Measurements from ENCODE around the gene TACO1.

The TACO1 gene

GRCh38 chr17:63601439-63602371 is 1.0 kb downstream of the TACO1 start:
- peak; percentile 98 for DNase-seq

GRCh38 chr17:63609816-63610573 is 9.3 kb downstream of the TACO1 start:
- DNase-seq, result no peak

GRCh38 chr17:63610854-63611253 is 10.2 kb downstream of the TACO1 start:
- DNase-seq, result no peak

- DNase-seq, result peak; percentile 27
Observed at GRCh38 chr17:63611354-63611753, 10.7 kb downstream of the TACO1 start.

- no peak for DNase-seq
Observed at GRCh38 chr17:63613663-63614062, 13.0 kb downstream of the TACO1 start.

- no peak for DNase-seq
Observed at GRCh38 chr17:63621229-63621683, 20.6 kb downstream of the TACO1 start.

GRCh38 chr17:63621684-63622573 is 21.2 kb downstream of the TACO1 start, which contains the start of gene MAP3K3:
MAP3K3 (plus strand) TSS chr17:63622417; CDS start chr17:63622760, 343 bp downstream.
- DNase-seq, result peak; percentile 100

GRCh38 chr17:63622574-63623390 is 22.1 kb downstream of the TACO1 start:
- DNase-seq, result peak; percentile 84

- DNase-seq, result no peak
Observed at GRCh38 chr17:63623786-63624530, 23.3 kb downstream of the TACO1 start.

- DNase-seq, result no peak
Observed at GRCh38 chr17:63624531-63624880, 23.8 kb downstream of the TACO1 start.

GRCh38 chr17:63626551-63627180 is 26.0 kb downstream of the TACO1 start:
- no peak for DNase-seq

GRCh38 chr17:63629627-63630026 is 28.9 kb downstream of the TACO1 start:
- DNase-seq, result no peak

- no peak for DNase-seq
Observed at GRCh38 chr17:63631062-63631461, 30.4 kb downstream of the TACO1 start.

- no peak for DNase-seq
Observed at GRCh38 chr17:63631626-63632025, 30.9 kb downstream of the TACO1 start.

- DNase-seq, result no peak
Observed at GRCh38 chr17:63633742-63634141, 33.0 kb downstream of the TACO1 start.

GRCh38 chr17:63634163-63634562 is 33.5 kb downstream of the TACO1 start:
- no peak for DNase-seq

GRCh38 chr17:63634816-63635215 is 34.1 kb downstream of the TACO1 start:
- no peak for DNase-seq

- no peak for DNase-seq
Observed at GRCh38 chr17:63635290-63635689, 34.6 kb downstream of the TACO1 start.

GRCh38 chr17:63635787-63636186 is 35.1 kb downstream of the TACO1 start:
- no peak for DNase-seq

- DNase-seq, result no peak
Observed at GRCh38 chr17:63639125-63639524, 38.4 kb downstream of the TACO1 start.

GRCh38 chr17:63640038-63640437 is 39.3 kb downstream of the TACO1 start:
- no peak for DNase-seq

All from NCI-H82 (cell line).